HG03460 (cell line): ENCODE data around the gene IER5.
"Not testable (repeated sequence)": the region's sequence is repeated elsewhere in the genome, so short reads cannot be mapped to it uniquely, and the experiment has no call there.

Source experiments
- ATAC-seq: cut with Tn5 transposase; IDR thresholded peaks from one replicate; pipeline ENCODE4 v1.9.1; 2021; ENCODE audit not compliant: unreplicated experiment

The IER5 gene

DNA sequence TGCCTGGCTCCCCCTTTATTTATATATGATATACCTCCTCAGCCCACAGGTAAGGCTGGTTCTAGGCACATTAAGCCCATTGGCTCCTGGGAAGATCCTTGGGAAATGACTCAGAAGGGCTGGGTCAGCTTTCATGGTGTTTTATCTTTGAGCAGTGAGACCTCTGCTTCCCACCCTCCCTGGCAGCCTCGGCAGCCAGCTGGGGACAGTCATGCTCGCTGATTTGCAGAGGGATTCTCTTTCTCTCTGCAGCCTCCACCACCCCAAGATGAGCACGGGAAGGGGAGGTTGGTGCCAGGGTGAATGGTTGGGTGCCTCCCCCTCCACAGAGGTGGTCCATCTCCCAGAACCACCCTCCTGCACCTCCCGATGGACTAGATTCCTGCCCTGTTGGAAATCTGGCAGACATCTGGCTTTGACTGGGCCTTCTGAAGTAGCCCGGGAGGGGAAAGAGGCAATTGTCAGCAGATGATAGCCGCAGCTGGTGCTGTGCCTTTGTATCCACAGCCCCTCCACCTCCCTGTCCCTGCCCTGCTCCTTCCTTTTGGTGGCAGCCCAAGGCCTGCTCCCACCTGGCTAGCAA, 24.6 kb downstream of the IER5 start:
- ATAC-seq = no peak

- ATAC-seq = no peak
Observed at GRCh38 chr1:181114574-181115367, 26.3 kb downstream of the IER5 start.

GRCh38 chr1:181115368-181115684, 26.8 kb downstream of the IER5 start:
- no peak for ATAC-seq

DNA sequence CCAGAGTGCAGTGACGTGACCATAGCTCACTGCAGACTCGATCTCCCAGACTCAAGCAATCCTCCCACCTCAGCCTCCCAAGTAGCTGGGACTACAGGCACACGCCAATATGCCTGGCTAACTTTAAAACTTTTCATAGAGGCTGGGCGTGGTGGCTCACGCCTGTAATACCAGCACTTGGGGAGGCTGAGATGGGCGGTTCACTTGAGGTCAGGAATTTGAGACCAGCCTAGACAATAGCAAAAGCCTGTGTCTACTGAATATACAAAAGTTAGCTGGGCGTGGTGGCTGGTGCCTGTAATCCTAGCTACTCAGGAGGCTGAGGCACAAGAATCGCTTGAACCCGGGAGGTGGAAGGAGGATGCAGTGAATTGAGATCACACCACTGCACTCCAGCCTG, 27.5 kb downstream of the IER5 start:
- not testable (repeated sequence) for ATAC-seq

GRCh38 chr1:181116819-181117390, 28.4 kb downstream of the IER5 start:
- ATAC-seq = no peak

GRCh38 chr1:181117648-181118449, 29.3 kb downstream of the IER5 start:
- no peak for ATAC-seq

DNA sequence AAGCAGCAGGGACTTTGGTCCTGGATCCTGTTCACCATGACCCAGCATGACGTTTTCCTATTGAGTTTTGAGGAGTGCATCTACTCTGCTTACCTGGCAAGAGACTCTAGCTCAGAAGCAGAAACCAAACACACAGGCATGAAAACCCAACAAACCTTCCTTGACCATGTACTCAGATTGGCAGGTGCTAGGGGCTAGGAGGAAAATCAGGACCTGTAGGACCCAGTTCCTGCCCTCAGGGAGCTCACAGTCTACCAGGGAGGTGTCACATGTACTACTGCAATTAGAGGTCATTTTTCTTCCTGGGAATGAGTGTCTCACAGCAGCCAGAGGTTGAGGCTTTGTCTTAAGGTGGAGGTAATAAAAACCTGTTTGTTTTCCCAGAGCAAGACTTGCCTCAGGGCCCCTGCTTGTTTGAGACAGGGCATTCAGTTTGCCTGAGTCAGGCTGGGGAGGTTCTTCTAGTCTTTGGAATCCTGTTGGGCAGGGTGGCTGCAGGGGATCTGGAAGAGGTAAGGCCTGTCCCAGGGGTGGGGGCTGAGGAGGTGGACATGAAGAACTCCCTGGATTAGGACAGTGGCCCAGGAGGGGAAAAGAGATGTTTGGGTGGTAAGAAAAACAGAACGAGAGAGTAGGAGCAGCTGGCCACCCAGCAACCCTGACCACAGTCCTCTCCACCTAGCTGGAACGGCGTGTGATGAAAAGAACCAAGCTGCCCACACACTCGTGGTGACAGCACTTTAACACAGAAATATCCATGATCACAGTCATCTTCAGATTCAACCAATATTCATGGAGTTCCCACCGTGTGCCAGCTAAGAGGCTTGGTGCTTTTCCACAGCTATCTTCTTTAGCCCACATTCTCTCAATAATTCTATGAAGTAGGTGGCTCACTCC, 30.8 kb downstream of the IER5 start:
- no peak for ATAC-seq

DNA sequence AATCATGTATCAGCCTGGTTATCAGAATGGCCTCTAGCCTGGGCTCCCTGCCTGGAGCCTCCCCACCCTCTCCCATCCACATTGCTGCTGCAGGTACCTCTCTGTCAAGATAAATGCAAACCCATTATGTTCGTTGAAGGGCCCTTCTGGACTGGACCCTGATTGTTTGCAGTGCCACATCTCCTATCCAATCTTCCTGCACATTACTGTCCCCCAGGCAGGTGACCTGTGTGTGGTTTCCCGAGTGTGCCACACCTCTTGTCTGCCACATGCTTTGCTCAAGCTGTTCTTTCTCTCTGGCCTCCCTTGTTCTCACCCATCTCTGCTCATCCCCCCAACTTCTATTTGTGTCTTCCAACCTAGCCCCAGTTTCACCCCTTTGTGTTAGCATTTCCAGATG, 32.4 kb downstream of the IER5 start:
- ATAC-seq = no peak

DNA sequence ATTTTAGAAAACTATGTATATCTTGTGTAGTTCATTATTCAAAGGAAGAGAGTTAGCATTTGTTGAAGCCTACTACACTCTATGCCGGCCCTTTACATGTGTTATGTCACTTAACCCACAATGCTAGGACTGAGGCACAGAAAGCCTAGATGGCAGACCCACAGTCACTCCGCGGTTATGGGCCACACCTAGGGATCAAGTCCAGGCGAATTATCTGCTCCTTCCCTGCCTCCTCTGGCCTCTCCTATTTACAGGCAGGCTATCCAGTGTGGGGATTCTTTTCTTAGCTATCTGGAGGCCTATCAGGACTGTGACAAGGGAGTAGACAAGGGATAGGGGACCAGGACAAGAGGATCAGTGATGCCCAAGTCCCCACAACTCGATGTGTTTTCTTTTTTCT, 33.0 kb downstream of the IER5 start:
- no peak for ATAC-seq

- no peak for ATAC-seq
Observed at GRCh38 chr1:181122222-181122621, 33.7 kb downstream of the IER5 start.

- no peak for ATAC-seq
Observed at GRCh38 chr1:181123173-181123572, 34.7 kb downstream of the IER5 start.

GRCh38 chr1:181124291-181124751, 35.8 kb downstream of the IER5 start:
- ATAC-seq = no peak

GRCh38 chr1:181126289-181126688, 37.8 kb downstream of the IER5 start:
- ATAC-seq = no peak

DNA sequence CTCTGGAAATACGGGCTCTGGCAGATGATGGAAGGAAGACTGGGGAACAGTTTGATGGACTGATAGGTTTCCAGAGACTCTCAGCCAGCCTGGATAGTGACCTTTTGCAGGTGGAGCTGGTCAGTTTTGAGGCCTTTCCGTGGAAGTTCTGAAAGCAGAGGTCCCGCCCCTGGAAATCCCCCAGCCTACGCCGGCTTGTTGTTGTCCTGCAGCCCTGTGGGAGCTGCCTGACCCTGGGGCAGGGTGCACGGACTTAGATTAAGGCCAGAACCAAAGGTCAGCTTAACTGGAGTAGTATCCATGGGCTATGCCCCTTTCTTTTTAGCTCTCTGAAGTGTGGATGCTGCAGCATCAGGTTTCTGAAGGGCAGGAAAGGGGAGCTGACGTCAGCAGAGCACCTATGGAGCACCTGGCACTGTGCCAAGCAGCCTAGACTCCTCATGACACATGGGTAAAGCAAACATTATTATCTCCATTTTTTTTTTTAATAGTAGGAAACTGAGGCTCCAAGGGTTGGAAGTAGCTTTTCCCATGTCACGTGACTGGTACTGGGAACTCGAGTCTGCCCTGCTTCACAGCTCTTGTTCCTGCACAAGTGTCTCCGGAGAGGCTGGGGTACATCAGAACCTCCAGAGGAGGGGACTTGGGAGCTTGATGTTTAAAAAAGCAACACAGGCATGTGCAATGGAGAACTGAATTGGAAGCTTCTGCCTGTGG, 38.5 kb downstream of the IER5 start:
- ATAC-seq = no peak

DNA sequence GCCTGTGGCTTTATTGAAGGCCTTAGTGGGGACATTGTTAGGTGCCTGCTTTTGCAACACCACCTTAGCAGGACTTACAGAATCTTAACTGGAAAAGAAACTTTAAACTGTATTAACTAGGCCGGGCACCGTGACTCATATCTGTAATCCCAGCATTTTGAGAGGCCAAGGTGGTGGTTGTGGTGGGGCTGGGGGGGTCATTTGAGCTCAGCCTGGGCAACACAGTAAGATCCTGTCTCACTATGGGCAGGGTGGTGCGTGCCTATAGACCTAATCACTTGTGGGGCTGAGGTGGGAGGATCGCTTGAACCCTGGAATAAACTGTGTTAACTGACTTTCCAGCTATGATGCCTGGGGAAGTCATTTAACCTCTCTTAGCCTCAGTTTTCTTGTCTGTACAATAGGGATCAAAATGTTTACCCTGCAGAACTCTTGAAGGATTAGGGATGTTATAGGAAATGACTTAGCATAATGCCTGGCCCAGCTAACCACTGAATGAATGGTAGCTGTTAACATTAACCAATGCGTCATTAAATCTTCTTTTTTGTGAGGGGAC, 39.5 kb downstream of the IER5 start:
- no peak for ATAC-seq

- ATAC-seq = peak; percentile 37
Observed at GRCh38 chr1:181128592-181129497, 40.3 kb downstream of the IER5 start.

DNA sequence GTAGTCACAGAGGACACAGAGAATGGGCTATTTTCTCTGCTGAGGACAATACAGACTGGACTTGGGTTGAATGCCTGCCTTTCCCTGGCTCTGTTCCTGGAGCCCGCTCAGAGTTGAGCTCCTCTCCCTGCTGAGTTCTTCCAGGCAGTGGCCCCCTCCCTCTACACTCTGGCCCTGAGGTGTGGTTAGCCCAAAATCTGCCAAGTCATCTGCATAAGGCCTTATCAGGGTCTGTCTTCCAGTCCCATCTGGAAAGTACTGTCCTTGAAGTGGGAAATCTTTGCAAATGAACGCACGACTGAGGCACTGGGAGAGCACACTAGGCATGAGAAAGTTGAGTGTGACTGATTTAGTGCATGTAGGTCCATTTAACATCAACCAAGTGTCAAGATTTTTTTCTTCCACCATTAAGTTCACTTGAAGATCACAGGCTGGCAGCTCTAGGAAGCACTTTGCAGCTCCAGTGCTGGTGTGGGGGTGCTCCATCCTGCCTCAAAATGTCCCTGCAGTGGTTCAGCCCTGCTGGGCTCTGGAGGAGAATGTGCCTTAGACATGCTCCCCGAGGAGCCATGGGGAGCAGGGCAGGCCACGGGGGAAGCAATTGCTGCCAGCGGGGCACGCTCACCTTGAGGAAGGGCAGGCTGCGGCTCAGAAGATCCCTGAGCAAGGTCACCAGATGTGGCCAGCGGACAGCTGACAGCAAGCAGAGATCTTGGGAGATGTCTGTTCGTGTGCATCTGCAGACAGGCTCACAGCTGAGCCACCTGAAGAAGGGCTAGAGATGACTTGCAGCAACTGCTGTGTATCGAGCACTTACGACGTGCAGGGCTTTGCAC, 41.5 kb downstream of the IER5 start:
- no peak for ATAC-seq
